ENCODE data around the gene FFAR3. TPM values are rescaled to one million over a fixed set of nuclear protein-coding genes. Genes with fewer than 3 reads are reported as not detected.

The FFAR3 gene
- total and polyA plus RNA-seq, 2 donors (not counting 1 experiment from before 2014, with no cell fraction given), result not detected

DNA sequence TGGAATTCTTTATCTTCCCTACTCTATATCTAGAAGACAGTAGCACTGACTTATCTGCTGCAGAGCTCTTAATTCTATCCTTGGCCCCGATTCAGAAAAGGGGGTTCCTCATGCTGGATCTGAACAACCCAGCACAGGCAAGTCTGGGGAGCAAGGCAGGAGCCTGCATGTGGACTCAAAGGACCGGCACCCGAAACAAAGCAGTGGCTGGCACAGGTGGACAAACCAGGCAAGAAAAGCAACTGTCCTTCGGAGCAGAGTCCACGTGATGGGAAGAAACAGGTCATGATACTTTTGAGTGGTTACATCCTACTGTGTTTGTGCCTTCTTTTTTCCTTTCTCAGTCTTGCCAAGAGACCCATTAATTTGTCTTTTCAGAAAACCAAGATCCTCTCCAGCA, 50.9 kb downstream of the FFAR3 start:
- DNase-seq (ENCODE audit: low read depth in 2 of 2), result no peak
- H3K9me3 ChIP-seq (ENCODE audit: control insufficient read depth, insufficient read depth, low read depth, low read length), result no peaks in the 10 kb centered on the region
- no peak overlapping the region for H2AFZ ChIP-seq (ENCODE audit: low read length)
- no peak overlapping the region for H3K27ac ChIP-seq (ENCODE audit: insufficient read depth, low read length)
- no peaks in the 10 kb centered on the region for H3K27me3 ChIP-seq (ENCODE audit: control insufficient read depth, insufficient read depth, low read length)
- no peaks in the 10 kb centered on the region for H3K79me2 ChIP-seq (ENCODE audit: control insufficient read depth, insufficient read depth, low read length)
- no peak overlapping the region for H3K9ac ChIP-seq (ENCODE audit: insufficient read depth, low read length)
- H3K4me1 ChIP-seq (ENCODE audit: control insufficient read depth, extremely low read depth, insufficient read depth, low read length), result no peaks in the 10 kb centered on the region
- no peak for TF ChIP-seq EZH2 (IDR thresholded peaks at IDR 0.05; ENCODE audit: low read length, missing control alignments)
- TF ChIP-seq, protein P1, sequence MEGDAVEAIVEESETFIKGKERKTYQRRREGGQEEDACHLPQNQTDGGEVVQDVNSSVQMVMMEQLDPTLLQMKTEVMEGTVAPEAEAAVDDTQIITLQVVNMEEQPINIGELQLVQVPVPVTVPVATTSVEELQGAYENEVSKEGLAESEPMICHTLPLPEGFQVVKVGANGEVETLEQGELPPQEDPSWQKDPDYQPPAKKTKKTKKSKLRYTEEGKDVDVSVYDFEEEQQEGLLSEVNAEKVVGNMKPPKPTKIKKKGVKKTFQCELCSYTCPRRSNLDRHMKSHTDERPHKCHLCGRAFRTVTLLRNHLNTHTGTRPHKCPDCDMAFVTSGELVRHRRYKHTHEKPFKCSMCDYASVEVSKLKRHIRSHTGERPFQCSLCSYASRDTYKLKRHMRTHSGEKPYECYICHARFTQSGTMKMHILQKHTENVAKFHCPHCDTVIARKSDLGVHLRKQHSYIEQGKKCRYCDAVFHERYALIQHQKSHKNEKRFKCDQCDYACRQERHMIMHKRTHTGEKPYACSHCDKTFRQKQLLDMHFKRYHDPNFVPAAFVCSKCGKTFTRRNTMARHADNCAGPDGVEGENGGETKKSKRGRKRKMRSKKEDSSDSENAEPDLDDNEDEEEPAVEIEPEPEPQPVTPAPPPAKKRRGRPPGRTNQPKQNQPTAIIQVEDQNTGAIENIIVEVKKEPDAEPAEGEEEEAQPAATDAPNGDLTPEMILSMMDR (conservative IDR thresholded peaks at IDR 0.05 in 1 of 2, IDR thresholded peaks at IDR 0.05 in 1 of 2; ENCODE audit: low read depth in 1 of 2, low read length in 2 of 2), result no peak
- no peak overlapping the region for H3K4me2 ChIP-seq (ENCODE audit: extremely low read depth, insufficient read depth, low read length)
- H3K36me3 ChIP-seq (ENCODE audit: control insufficient read depth, insufficient read depth, low read length), result no peaks in the 10 kb centered on the region
- H4K20me1 ChIP-seq (ENCODE audit: control insufficient read depth, extremely low read depth, insufficient read depth, low read length), result no peaks in the 10 kb centered on the region
- no peak overlapping the region for H3K4me3 ChIP-seq (replicated peaks in 1 of 4; ENCODE audit: control extremely low read depth in 1 of 4, insufficient read depth in 1 of 4, low read depth in 3 of 4, low read length in 4 of 4)

Other genes starting within 250 kb of the FFAR3 start
- not detected in 2 replicates for gene FXYD3, start 242.6 kb upstream of the FFAR3 start, total RNA-seq
- gene FXYD3, start 242.6 kb upstream of the FFAR3 start, polyA plus RNA-seq, result 0.06 TPM in 1 of 2 replicates, not detected in the other
- gene LGI4, start 223.4 kb upstream of the FFAR3 start, total RNA-seq, result 0.17 and 0.26 TPM in 2 replicates
- 0.02 and 0.19 TPM in 2 replicates for gene LGI4, start 223.4 kb upstream of the FFAR3 start, polyA plus RNA-seq
- 4.5 and 11.3 TPM in 2 replicates for gene FXYD1, start 219.6 kb upstream of the FFAR3 start, total RNA-seq
- 3.6 and 7.5 TPM in 2 replicates for gene FXYD1, start 219.6 kb upstream of the FFAR3 start, polyA plus RNA-seq
- gene FXYD7, start 215.2 kb upstream of the FFAR3 start, total RNA-seq, result not detected in 2 replicates
- gene FXYD7, start 215.2 kb upstream of the FFAR3 start, polyA plus RNA-seq, result not detected in 2 replicates
- 10.5 and 19.8 TPM in 2 replicates for gene FXYD5, start 203.7 kb upstream of the FFAR3 start, total RNA-seq
- 100 and 187 TPM in 2 replicates for gene FXYD5, start 203.7 kb upstream of the FFAR3 start, polyA plus RNA-seq
- gene FAM187B, start 129.7 kb upstream of the FFAR3 start, total RNA-seq, result not detected in 2 replicates
- not detected in 2 replicates for gene FAM187B, start 129.7 kb upstream of the FFAR3 start, polyA plus RNA-seq
- gene LSR, start 109.5 kb upstream of the FFAR3 start, total RNA-seq, result 0.26 and 0.33 TPM in 2 replicates
- 0.29 and 0.31 TPM in 2 replicates for gene LSR, start 109.5 kb upstream of the FFAR3 start, polyA plus RNA-seq
- 42.1 and 53.8 TPM in 2 replicates for gene USF2, start 89.5 kb upstream of the FFAR3 start, total RNA-seq
- 74.9 and 105 TPM in 2 replicates for gene USF2, start 89.5 kb upstream of the FFAR3 start, polyA plus RNA-seq
- not detected in 2 replicates for gene HAMP, start 75.9 kb upstream of the FFAR3 start, total RNA-seq
- gene HAMP, start 75.9 kb upstream of the FFAR3 start, polyA plus RNA-seq, result not detected in 2 replicates
- gene MAG, start 66.3 kb upstream of the FFAR3 start, total RNA-seq, result 0.50 TPM in 1 of 2 replicates, not detected in the other
- 0.10 TPM in 1 of 2 replicates, not detected in the other for gene MAG, start 66.3 kb upstream of the FFAR3 start, polyA plus RNA-seq
- gene CD22, start 29.3 kb upstream of the FFAR3 start, total RNA-seq, result 1.2 TPM in 1 of 2 replicates, not detected in the other
- 0.15 and 0.95 TPM in 2 replicates for gene CD22, start 29.3 kb upstream of the FFAR3 start, polyA plus RNA-seq
- not detected in 2 replicates for gene FFAR1, start 10.6 kb upstream of the FFAR3 start, total RNA-seq
- gene FFAR1, start 10.6 kb upstream of the FFAR3 start, polyA plus RNA-seq, result not detected in 2 replicates
- not detected in 2 replicates for gene GPR42, start 12.6 kb downstream of the FFAR3 start, total RNA-seq
- not detected in 2 replicates for gene GPR42, start 12.6 kb downstream of the FFAR3 start, polyA plus RNA-seq
- not detected in 2 replicates for gene FFAR2, start 89.8 kb downstream of the FFAR3 start, total RNA-seq
- not detected in 2 replicates for gene FFAR2, start 89.8 kb downstream of the FFAR3 start, polyA plus RNA-seq
- not detected in 2 replicates for gene KRTDAP, start 132.0 kb downstream of the FFAR3 start, total RNA-seq
- gene KRTDAP, start 132.0 kb downstream of the FFAR3 start, polyA plus RNA-seq, result not detected in 2 replicates
- 14.2 and 29.3 TPM in 2 replicates for gene DMKN, start 155.2 kb downstream of the FFAR3 start, total RNA-seq
- gene DMKN, start 155.2 kb downstream of the FFAR3 start, polyA plus RNA-seq, result 2.1 and 2.8 TPM in 2 replicates
- 4.1 and 9.0 TPM in 2 replicates for gene SBSN, start 169.9 kb downstream of the FFAR3 start, total RNA-seq
- gene SBSN, start 169.9 kb downstream of the FFAR3 start, polyA plus RNA-seq, result 1.6 TPM in 2 replicates
- gene GAPDHS, start 175.0 kb downstream of the FFAR3 start, total RNA-seq, result not detected in 2 replicates
- gene GAPDHS, start 175.0 kb downstream of the FFAR3 start, polyA plus RNA-seq, result not detected in 2 replicates
- 79.6 and 95.3 TPM in 2 replicates for gene TMEM147, start 187.2 kb downstream of the FFAR3 start, total RNA-seq
- 72.4 and 76.2 TPM in 2 replicates for gene TMEM147, start 187.2 kb downstream of the FFAR3 start, polyA plus RNA-seq
- not detected in 2 replicates for gene ATP4A, start 205.2 kb downstream of the FFAR3 start, total RNA-seq
- gene ATP4A, start 205.2 kb downstream of the FFAR3 start, polyA plus RNA-seq, result not detected in 2 replicates
- not detected in 2 replicates for gene PMIS2, start 227.7 kb downstream of the FFAR3 start, total RNA-seq
- not detected in 2 replicates for gene PMIS2, start 227.7 kb downstream of the FFAR3 start, polyA plus RNA-seq